ENCODE results near the gene TMEM132C.

DNA sequence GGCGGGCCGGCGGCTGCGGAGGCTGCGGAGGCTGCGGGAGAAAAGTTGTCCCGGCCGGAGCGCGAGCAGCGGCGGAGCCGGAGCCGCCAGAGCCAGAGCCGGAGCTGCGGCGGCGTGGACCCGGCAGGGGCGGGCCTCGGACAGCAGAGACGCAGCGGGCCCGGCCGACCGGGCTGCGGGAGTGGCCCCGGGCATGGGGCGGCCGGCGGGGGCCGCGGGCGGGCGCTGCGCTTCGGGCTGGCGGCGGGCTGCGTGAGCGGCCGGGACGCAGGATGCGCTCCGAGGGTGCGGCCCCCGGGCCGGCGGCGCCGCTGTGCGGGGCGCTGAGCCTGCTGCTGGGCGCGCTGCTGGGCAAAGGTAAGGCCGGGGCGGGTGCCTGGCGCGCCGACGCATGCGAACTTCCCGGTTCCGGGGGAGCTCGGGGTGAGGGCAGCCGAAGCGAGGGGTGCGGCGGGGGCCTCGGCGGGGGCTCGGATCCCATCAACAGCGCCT lies at the start of gene TMEM132C:
- TF ChIP-seq POLR2AphosphoS5 (IDR thresholded peaks at IDR 0.05; ENCODE audit: low read depth, low read length) (no peak), SIN3A (IDR thresholded peaks at IDR 0.05; ENCODE audit: borderline replicate concordance, insufficient read depth, low read length) (no peak), REST (IDR thresholded peaks at IDR 0.05; ENCODE audit: insufficient read depth in 1 of 2, low read depth in 2 of 2, low read length in 2 of 2) (no peak), TAF1 (IDR thresholded peaks at IDR 0.05; ENCODE audit: borderline replicate concordance, insufficient read depth, low read length) (no peak), FOXP2 (optimal IDR thresholded peaks at IDR 0.05; ENCODE audit: borderline replicate concordance, extremely low read depth, extremely low read length, insufficient read depth) (no peak)
